ENCODE measurements around the gene ZNF70.

The ZNF70 gene

DNA sequence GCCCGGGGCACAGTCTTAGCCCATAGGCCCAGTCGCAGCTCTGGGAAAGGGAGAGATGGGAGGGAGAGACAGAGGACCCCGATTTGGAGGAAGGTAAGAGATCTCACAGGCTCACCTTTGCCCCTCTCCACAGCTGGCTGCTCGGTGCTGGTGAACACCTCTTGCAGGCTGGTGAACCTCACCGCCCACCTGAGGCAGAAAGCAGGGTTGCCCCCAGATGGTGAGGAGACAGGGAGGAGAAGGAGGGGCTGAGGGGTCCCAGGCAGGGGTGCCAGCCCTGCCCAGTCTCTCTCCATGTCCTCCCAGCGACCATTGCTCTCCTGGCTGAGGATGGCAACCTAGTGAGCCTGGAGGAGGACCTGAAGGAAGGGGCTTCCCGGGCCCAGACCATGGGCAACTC is 13.0 kb upstream of the ZNF70 start:
- H3K4me3 ChIP-seq (ENCODE audit: low read depth, low read length) = no peak overlapping the region; the same call in 1 of the 2 replicates

DNA sequence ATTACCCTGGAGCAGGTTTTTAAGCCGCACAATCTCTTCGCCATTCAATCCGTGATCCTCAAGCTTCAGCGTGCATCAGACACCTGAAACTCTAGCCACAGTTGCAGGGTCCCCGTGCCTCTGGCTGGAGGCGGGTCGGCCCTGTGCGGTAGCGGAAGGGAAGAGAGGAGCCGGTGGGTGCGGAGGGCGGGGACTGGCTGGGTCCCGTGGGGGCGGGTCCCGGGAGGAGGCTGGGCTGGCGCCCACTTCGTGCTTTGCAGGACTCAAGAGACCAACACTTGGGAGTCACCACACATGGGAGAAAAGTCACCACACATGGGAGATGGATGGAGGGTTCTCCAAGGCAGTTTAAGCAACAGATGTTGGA is 12.7 kb upstream of the ZNF70 start:
- H3K9me3 ChIP-seq = no peaks in the 10 kb centered on the region
- no peaks in the 10 kb centered on the region for H3K27me3 ChIP-seq
- H3K36me3 ChIP-seq = peaks cover 32% of the 10 kb centered on the region
- TF ChIP-seq, protein P1, sequence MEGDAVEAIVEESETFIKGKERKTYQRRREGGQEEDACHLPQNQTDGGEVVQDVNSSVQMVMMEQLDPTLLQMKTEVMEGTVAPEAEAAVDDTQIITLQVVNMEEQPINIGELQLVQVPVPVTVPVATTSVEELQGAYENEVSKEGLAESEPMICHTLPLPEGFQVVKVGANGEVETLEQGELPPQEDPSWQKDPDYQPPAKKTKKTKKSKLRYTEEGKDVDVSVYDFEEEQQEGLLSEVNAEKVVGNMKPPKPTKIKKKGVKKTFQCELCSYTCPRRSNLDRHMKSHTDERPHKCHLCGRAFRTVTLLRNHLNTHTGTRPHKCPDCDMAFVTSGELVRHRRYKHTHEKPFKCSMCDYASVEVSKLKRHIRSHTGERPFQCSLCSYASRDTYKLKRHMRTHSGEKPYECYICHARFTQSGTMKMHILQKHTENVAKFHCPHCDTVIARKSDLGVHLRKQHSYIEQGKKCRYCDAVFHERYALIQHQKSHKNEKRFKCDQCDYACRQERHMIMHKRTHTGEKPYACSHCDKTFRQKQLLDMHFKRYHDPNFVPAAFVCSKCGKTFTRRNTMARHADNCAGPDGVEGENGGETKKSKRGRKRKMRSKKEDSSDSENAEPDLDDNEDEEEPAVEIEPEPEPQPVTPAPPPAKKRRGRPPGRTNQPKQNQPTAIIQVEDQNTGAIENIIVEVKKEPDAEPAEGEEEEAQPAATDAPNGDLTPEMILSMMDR (IDR thresholded peaks at IDR 0.05; ENCODE audit: low read depth, low read length) = no peak
- H3K4me1 ChIP-seq = peaks cover 18% of the 10 kb centered on the region; the same call in 1 of the 2 replicates
- no peak overlapping the region for H3K4me3 ChIP-seq (ENCODE audit: low read depth, low read length)
- DNase-seq = peak; percentile 47

More for the DNA sequence above, 13.0 kb upstream of the ZNF70 start:
- no peak for DNase-seq
- H3K27me3 ChIP-seq = no peaks in the 10 kb centered on the region
- peaks cover 32% of the 10 kb centered on the region for H3K36me3 ChIP-seq
- no peaks in the 10 kb centered on the region for H3K9me3 ChIP-seq
- H3K4me1 ChIP-seq = peaks cover 18% of the 10 kb centered on the region; the same call in 1 of the 2 replicates
- TF ChIP-seq, protein P1 (IDR thresholded peaks at IDR 0.05; ENCODE audit: low read depth, low read length) = no peak

DNA sequence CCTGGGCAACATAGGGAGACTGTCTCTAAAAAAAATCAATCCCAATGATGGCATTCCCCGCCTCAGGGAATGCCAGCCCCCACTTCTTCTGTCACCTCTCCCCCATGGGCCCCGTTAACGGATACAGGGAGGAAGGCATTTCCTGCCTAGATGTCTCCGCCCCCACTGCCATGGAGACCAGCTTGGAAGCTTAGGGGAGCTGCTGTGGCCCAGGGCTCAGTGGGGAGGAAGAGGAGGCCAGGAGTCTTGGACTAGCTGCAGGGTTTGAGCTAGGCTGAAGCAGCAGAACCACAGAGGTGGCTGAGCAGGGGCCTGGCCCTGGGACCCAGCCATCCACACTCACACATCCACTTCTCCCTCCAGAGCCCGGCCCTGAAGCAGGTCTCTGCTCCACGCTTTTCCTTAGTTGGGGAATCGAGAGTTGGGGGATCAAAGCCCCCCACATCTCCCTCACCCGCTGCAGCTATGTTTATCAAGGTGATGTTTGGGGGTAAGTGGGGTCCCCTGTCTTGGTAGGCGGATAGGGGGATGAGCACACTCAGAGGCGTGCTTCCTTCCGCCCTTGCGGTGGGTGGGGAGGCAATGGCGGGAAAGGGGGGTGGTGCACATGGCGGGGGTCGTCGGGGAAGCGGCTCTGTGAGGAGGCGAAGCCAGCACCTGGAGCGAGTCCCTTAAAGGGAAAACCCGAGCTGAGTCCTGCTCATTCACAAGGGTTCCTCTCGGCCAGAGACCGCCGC is 12.1 kb upstream of the ZNF70 start, which contains the start of gene C22orf15:
Gene C22orf15 (plus strand): TSS at position 149 of the 737 bp plus-strand sequence. CDS start 317 bp downstream, at position 466.
- Histone ChIP-seq H3K4me3 (ENCODE audit: low read depth, low read length) (no peak within 1 kb of the TSS), H3K27me3 (no peaks in the 10 kb centered on the region), H3K36me3 (peaks cover 32% of the 10 kb centered on the region), H3K9me3 (no peaks in the 10 kb centered on the region), H3K4me1 (peaks cover 18% of the 10 kb centered on the region; the same call in 1 of the 2 replicates)
- no peak for DNase-seq
- TF ChIP-seq, protein P1 (IDR thresholded peaks at IDR 0.05; ENCODE audit: low read depth, low read length) = no peak

DNA sequence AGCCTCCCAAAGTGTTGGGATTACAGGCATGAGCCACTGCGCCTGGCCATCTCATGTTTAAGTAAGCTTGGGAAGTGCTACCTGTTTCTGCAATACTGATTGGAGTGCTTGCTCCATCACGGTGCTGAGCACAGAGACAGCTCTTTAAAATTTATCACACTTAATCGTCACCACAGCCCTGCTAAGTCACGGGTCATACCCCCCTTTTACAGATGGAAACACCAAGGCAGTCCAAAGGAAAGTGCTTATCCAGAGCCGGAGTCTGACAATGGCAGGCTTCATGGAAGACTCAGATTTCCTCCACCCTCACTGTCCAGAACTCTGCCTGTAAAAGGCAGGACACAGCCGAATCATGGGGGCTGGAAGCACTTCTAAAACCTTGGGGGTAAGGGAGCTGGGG is 9.1 kb upstream of the ZNF70 start:
- TF ChIP-seq, protein P1 (IDR thresholded peaks at IDR 0.05; ENCODE audit: low read depth, low read length) = no peak
- Histone ChIP-seq H3K4me3 (ENCODE audit: low read depth, low read length) (no peak overlapping the region), H3K27me3 (no peaks in the 10 kb centered on the region), H3K9me3 (no peaks in the 10 kb centered on the region), H3K4me1 (peaks cover 12% of the 10 kb centered on the region; the same call in 1 of the 2 replicates), H3K36me3 (peaks cover 18% of the 10 kb centered on the region)
- DNase-seq = no peak

DNA sequence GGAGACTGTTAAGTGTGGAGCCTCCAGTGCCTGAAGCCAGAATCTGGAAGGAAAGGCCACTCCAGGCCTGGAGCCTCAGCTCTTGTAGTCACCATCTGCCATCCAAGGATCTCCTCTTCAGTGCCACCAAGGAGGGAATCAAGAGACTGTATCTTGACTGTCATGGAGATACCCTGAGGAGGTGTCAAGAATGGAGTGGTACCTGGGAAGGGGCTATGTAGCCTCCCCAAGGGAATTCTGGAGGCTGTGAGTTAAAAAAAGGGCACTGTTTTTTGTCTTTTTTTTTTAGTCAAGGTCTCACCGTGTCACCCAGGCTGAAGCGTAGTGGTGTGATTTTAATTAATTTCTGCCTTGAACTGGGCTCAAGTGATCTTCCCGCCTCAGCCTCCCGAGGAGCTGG is 8.7 kb upstream of the ZNF70 start:
- Histone ChIP-seq H3K4me3 (ENCODE audit: low read depth, low read length) (no peak overlapping the region), H3K4me1 (peaks cover 11% of the 10 kb centered on the region; the same call in 1 of the 2 replicates), H3K36me3 (peaks cover 13% of the 10 kb centered on the region), H3K9me3 (no peaks in the 10 kb centered on the region), H3K27me3 (no peaks in the 10 kb centered on the region)
- TF ChIP-seq, protein P1 (IDR thresholded peaks at IDR 0.05; ENCODE audit: low read depth, low read length) = no peak
- DNase-seq = no peak

DNA sequence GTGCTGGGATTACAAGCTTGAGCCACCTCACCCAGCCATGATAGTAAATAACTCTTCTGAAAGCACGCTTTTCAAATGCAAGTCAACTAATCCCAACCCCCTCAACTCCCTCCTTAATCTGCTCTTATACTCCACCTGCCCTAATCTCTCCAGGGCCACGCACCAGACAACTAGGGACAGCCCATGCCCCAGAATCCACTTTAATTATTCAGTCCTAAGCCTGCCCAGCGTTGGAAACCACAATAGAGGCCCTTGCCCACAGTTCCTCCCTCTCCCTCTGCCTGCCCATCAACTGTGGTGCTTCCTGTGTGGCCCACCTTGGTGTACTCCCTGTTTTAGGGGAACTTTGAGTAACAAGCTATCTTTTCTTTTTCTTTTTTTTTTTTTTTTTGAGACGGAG is 6.0 kb upstream of the ZNF70 start:
- H3K4me3 ChIP-seq (ENCODE audit: low read depth, low read length) = no peak overlapping the region
- DNase-seq = no peak
- TF ChIP-seq, protein P1 (IDR thresholded peaks at IDR 0.05; ENCODE audit: low read depth, low read length) = no peak
- no peaks in the 10 kb centered on the region for H3K36me3 ChIP-seq
- no peaks in the 10 kb centered on the region for H3K4me1 ChIP-seq
- no peaks in the 10 kb centered on the region for H3K27me3 ChIP-seq
- H3K9me3 ChIP-seq = no peaks in the 10 kb centered on the region
